Endothelial cell of umbilical vein (primary cell): ENCODE results near the gene SLC11A1. TPM values are rescaled to one million over a fixed set of nuclear protein-coding genes. Genes with fewer than 3 reads are reported as not detected.

Experiments
- BruUV-seq: library from RNA; stranded (reverse); fragments of 400-500 nt; replicated peaks from 2 replicates; lab custom pipeline; 2021; lab: Mats Ljungman, UMichigan
- CTCF ChIA-PET: fragments of 300-600, 350-600 bp; sonication (Branson Sonifier 250); formaldehyde crosslinking; loops from one replicate; lab custom pipeline; 2021; ENCODE audit warnings: antibody characterized with exemption, inconsistent platforms; lab: Charles Lee
- POLR2A ChIA-PET: fragments of 300-600, 350-600 bp; sonication (Branson Sonifier 250); formaldehyde crosslinking; loops from one replicate; lab custom pipeline; 2021; ENCODE audit warnings: antibody characterized with exemption, inconsistent platforms; lab: Charles Lee
- DNase-seq: peaks from one replicate; pipeline ENCODE4 v3.0.0-alpha.2; 2011; ENCODE audit warnings: low read depth, low spot score
- FAIRE-seq: peaks from 2 replicates; lab custom pipeline; 2011; peaks lifted over from hg19 to GRCh38; lab: Jason Lieb, UNC
- H2AFZ ChIP-seq: 2 replicates; pipeline ENCODE4 v1.6.0; 2012; ENCODE audit warnings: low read depth, low read length, control low read depth, inconsistent platforms
- H3K27ac ChIP-seq: 2 replicates; pipeline ENCODE4 v1.5.1; 2011; ENCODE audit warnings: low read depth, mild to moderate bottlenecking, control low read depth, low read length, moderate library complexity; ENCODE audit not compliant: insufficient read depth
- H3K27me3 ChIP-seq, 2 experiments: 2 replicates each; pipeline versions ENCODE4 v1.6.0 to v1.6.1; 2011; ENCODE audit warnings: low read length in 2 of 2, mixed read lengths in 1 of 2; ENCODE audit not compliant: control insufficient read depth in 2 of 2, insufficient read depth in 2 of 2
- H3K36me3 ChIP-seq, 2 experiments: 2 replicates in 1 of 2; 3 replicates in 1 of 2; pipeline ENCODE4 v1.5.1; 2011; ENCODE audit warnings: low read length in 2 of 2, mild to moderate bottlenecking in 1 of 2, moderate library complexity in 1 of 2; ENCODE audit not compliant: control insufficient read depth in 2 of 2, insufficient read depth in 2 of 2; ENCODE audit errors: extremely low read depth in 1 of 2
- H3K4me1 ChIP-seq: 3 replicates; pipeline ENCODE4 v1.5.1; 2011; ENCODE audit warnings: mild to moderate bottlenecking, low read length; ENCODE audit not compliant: control insufficient read depth, insufficient read depth; ENCODE audit errors: extremely low read depth
- H3K4me2 ChIP-seq: 2 replicates; pipeline ENCODE4 v1.6.1; 2011; ENCODE audit warnings: low read length, control low read depth, mixed read lengths; ENCODE audit not compliant: insufficient read depth
- H3K4me3 ChIP-seq, 3 experiments: fragments of 200-600 bp in 1 of 3; sonication (generic), shearing (Covaris generic) in 1 of 3; replicated peaks in 1 of 3; 2 replicates each; pipeline ENCODE4 v1.5.1; 2011 to 2016; ENCODE audit warnings: control low read depth in 3 of 3, low read length in 3 of 3, mild to moderate bottlenecking in 2 of 3, inconsistent platforms in 1 of 3, low read depth in 1 of 3, moderate library complexity in 1 of 3; ENCODE audit not compliant: insufficient read depth in 1 of 3
- H3K79me2 ChIP-seq: 2 replicates; pipeline ENCODE4 v1.6.0; 2012; ENCODE audit warnings: low read length, inconsistent platforms; ENCODE audit not compliant: control insufficient read depth, insufficient read depth
- H3K9ac ChIP-seq: replicated peaks from 2 replicates; pipeline ENCODE3; 2011; ENCODE audit warnings: low read length, control low read depth; ENCODE audit not compliant: insufficient read depth; ENCODE audit errors: extremely low read depth
- H3K9me1 ChIP-seq: replicated peaks from 3 replicates; pipeline ENCODE4 v1.6.0; 2011; ENCODE audit warnings: mild to moderate bottlenecking, low read length; ENCODE audit not compliant: control insufficient read depth, insufficient read depth; ENCODE audit errors: extremely low read depth
- H3K9me3 ChIP-seq: replicated peaks from 2 replicates; pipeline ENCODE4 v1.5.1; 2012; ENCODE audit warnings: low read length, inconsistent platforms; ENCODE audit not compliant: control insufficient read depth, insufficient read depth
- H4K20me1 ChIP-seq: replicated peaks from 2 replicates; pipeline ENCODE3; 2011; ENCODE audit warnings: mild to moderate bottlenecking, low read length; ENCODE audit not compliant: control insufficient read depth, insufficient read depth; ENCODE audit errors: extremely low read depth
- FOS ChIP-seq: IDR thresholded peaks from 2 replicates; pipeline ENCODE4 v1.6.1; 2011; ENCODE audit warnings: mild to moderate bottlenecking, low read length, moderate library complexity, borderline replicate concordance; ENCODE audit not compliant: insufficient read depth
- JUN ChIP-seq: IDR thresholded peaks from 2 replicates; pipeline ENCODE4 v1.6.1; 2011; ENCODE audit warnings: borderline replicate concordance, low read depth; ENCODE audit not compliant: insufficient read length, insufficient read depth
- MYC ChIP-seq: IDR thresholded peaks from one replicate; pipeline ENCODE4 v1.6.1; 2011; ENCODE audit warnings: mild to moderate bottlenecking, low read depth, low read length
- POLR2A ChIP-seq: IDR thresholded peaks from 2 replicates; pipeline ENCODE4 v1.6.1; 2012; ENCODE audit warnings: low read depth, mild to moderate bottlenecking, control low read depth, low read length
- POLR2AphosphoS5 ChIP-seq: IDR thresholded peaks from 2 replicates; pipeline ENCODE4 v1.6.1; 2012; ENCODE audit warnings: low read depth, mild to moderate bottlenecking, control low read depth, low read length, moderate library complexity; ENCODE audit not compliant: insufficient read depth
- dilution Hi-C: fragments of 300-500 bp; cut with MboI; formaldehyde crosslinking; loops from one replicate; pipeline ENCODE4 v1.15.0; 2019; ENCODE audit warnings: low sequenced_read_pairs; ENCODE audit not compliant: extremely low pct_ligation_motif_present
- intact Hi-C: fragments of 100-400 bp; cut with micrococcal nuclease; formaldehyde crosslinking; loops from one replicate; pipeline ENCODE4 v1.10.0; 2022
- polyA plus RNA-seq, 4 experiments: library from polyadenylated mRNA; depleted of rRNA in 3 of 4; stranded (reverse) in 3 of 4; unstranded in 1 of 4; fragments of >200 nt; gene quantifications; 2 replicates each; pipeline versions ENCODE4 v1.2.1 to v1.2.3, GENCODE V29; 2011 to 2012; ENCODE audit warnings: missing spikeins in 1 of 4
- total RNA-seq: library from RNA; stranded (reverse); gene quantifications from 2 replicates; pipeline ENCODE4 v1.2.3, GENCODE V29; 2021
- TF ChIP-seq, protein P1 (sequence below), 2 donors: IDR thresholded peaks; 1 replicate in 1 of 2; 2 replicates in 1 of 2; pipeline ENCODE4 v1.5.1; 2011; ENCODE audit warnings: low read length in 2 of 2, mild to moderate bottlenecking in 2 of 2, moderate library complexity in 2 of 2, control low read depth in 1 of 2, inconsistent platforms in 1 of 2, low read depth in 1 of 2; ENCODE audit not compliant: insufficient read depth in 1 of 2; ENCODE audit errors: extremely low read depth in 1 of 2

SLC11A1 gene
- total and polyA plus RNA-seq, 2 donors (not counting 3 experiments of a cell fraction or from before 2014, with no cell fraction given) = 0.03 TPM; not detected in 1

DNA sequence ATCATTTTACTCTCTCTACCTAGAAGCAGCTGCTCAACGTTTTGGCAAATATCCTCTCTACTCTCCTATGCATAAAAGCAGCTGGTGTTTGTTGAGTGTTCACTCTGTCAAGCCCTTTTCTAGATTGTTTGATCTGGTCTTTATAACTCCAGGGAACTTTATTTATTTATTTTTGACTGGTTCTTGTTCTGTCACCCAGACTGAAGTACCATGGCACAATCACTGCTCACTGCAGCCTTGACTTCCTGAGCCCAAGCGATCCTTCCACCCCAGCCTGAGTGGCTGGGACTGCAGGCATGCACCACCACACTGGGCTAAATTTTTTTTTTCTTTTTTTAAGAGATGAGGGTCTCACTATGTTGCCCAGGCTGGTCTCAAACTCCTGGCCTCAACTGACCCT, 12.7 kb upstream of the SLC11A1 start:
- DNase-seq (no peak), FAIRE-seq (no peak)
- Histone ChIP-seq H3K9ac (no peak overlapping the region), H3K4me3 (no peak overlapping the region), H4K20me1 (no peaks in the 10 kb centered on the region), H3K4me1 (no peaks in the 10 kb centered on the region), H3K9me3 (no peaks in the 10 kb centered on the region), H3K27ac (no peak overlapping the region), H2AFZ (no peak overlapping the region), H3K27me3 (no peaks in the 10 kb centered on the region), H3K4me2 (no peak overlapping the region), H3K79me2 (no peaks in the 10 kb centered on the region), H3K9me1 (no peaks in the 10 kb centered on the region), H3K36me3 (no peaks in the 10 kb centered on the region)
- no TSS peak for BruUV-seq
- intact Hi-C loops = no loop called here
- TF ChIP-seq, protein P1, sequence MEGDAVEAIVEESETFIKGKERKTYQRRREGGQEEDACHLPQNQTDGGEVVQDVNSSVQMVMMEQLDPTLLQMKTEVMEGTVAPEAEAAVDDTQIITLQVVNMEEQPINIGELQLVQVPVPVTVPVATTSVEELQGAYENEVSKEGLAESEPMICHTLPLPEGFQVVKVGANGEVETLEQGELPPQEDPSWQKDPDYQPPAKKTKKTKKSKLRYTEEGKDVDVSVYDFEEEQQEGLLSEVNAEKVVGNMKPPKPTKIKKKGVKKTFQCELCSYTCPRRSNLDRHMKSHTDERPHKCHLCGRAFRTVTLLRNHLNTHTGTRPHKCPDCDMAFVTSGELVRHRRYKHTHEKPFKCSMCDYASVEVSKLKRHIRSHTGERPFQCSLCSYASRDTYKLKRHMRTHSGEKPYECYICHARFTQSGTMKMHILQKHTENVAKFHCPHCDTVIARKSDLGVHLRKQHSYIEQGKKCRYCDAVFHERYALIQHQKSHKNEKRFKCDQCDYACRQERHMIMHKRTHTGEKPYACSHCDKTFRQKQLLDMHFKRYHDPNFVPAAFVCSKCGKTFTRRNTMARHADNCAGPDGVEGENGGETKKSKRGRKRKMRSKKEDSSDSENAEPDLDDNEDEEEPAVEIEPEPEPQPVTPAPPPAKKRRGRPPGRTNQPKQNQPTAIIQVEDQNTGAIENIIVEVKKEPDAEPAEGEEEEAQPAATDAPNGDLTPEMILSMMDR (IDR thresholded peaks at IDR 0.05; ENCODE audit: extremely low read depth in 1 of 2, insufficient read depth in 1 of 2, low read depth in 1 of 2, low read length in 2 of 2) = no peak
- TF ChIP-seq MYC = no peak
- no peak for TF ChIP-seq JUN
- no peak for TF ChIP-seq FOS
- no peak for TF ChIP-seq POLR2AphosphoS5
- TF ChIP-seq POLR2A = no peak
- CTCF ChIA-PET = interaction anchor here (0.7 to 0.8 kb wide), 2 partner anchors 13 to 14 kb away, joined by 3 to 5 read pairs; no protein-coding TSS in a partner anchor
- POLR2A ChIA-PET = no interaction called here
- dilution Hi-C loops = no loop called here
